IMR-90 (cell line): Measurements from ENCODE around the gene IL12RB2.

Experiments
- ELK1 ChIP-seq: fragments of 150-350 bp; IDR thresholded peaks from 2 replicates; pipeline ENCODE4 v1.6.1; 2016; ENCODE audit warnings: low read depth, mild to moderate bottlenecking, low read length, moderate library complexity, borderline replicate concordance
- MAFK ChIP-seq: IDR thresholded peaks from 2 replicates; pipeline ENCODE4 v1.6.1; 2012; ENCODE audit warnings: low read depth, low read length, improper control_type of control experiment
- NFE2L2 ChIP-seq: fragments of 150-350 bp; IDR thresholded peaks from 2 replicates; pipeline ENCODE4 v1.6.1; 2016; ENCODE audit warnings: low read depth, mild to moderate bottlenecking, low read length
- POLR2A ChIP-seq: IDR thresholded peaks from 2 replicates; pipeline ENCODE4 v1.6.1; 2012; ENCODE audit warnings: mild to moderate bottlenecking, low read depth, low read length
- RCOR1 ChIP-seq: IDR thresholded peaks from 2 replicates; pipeline ENCODE4 v1.6.1; 2012; ENCODE audit warnings: mild to moderate bottlenecking, low read length, improper control_type of control experiment; ENCODE audit not compliant: insufficient replicate concordance
- USF2 ChIP-seq: fragments of 150-350 bp; IDR thresholded peaks from 2 replicates; pipeline ENCODE4 v1.6.1; 2017; ENCODE audit warnings: mild to moderate bottlenecking, antibody characterized with exemption, low read length, low read depth
- TF ChIP-seq, protein P1 (sequence below): conservative IDR thresholded peaks from 2 replicates; pipeline ENCODE4 v1.5.1; 2012; ENCODE audit warnings: mild to moderate bottlenecking, low read depth, low read length, improper control_type of control experiment

DNA sequence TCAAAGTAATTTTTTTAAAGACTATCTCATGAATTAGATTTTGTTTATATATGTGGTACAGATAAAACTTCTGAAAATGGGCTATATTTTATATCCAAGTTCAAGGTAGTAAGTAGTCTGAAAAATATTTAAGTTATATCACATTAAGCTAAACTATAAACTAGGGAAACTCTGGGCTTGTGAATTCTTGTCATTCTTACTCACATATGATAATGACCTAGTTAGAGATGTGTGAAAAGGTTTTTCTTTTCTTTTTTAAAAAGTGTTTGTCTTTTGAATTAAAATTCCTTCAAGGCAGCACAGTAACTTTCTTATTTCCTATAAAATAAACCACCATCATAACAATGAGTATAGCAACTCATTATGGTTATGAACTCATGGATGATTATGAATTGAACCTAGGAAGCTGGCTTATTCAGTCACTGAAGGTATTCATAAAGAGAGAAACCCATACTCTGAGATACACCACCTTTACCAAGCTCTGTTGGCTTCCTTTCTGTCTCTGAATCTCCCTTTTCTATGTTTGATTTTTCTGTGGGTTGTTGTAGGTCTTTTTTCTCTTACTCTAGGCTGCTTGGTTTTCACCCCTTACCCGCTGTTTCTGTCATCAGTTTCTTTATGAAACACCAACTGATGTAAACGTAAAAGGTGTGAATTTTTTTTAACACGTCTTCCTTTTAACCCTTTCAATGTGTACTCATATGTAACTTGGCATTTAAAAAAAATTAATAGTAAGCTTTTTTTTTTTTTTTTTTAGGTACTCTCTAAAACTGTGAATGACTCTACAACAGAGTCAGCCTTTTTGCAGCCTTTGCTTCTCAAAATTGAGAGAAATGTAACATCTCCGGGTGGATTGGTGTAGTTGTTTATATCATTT, 25.2 kb downstream of the IL12RB2 start:
- no peak for TF ChIP-seq ELK1
- TF ChIP-seq, protein P1, sequence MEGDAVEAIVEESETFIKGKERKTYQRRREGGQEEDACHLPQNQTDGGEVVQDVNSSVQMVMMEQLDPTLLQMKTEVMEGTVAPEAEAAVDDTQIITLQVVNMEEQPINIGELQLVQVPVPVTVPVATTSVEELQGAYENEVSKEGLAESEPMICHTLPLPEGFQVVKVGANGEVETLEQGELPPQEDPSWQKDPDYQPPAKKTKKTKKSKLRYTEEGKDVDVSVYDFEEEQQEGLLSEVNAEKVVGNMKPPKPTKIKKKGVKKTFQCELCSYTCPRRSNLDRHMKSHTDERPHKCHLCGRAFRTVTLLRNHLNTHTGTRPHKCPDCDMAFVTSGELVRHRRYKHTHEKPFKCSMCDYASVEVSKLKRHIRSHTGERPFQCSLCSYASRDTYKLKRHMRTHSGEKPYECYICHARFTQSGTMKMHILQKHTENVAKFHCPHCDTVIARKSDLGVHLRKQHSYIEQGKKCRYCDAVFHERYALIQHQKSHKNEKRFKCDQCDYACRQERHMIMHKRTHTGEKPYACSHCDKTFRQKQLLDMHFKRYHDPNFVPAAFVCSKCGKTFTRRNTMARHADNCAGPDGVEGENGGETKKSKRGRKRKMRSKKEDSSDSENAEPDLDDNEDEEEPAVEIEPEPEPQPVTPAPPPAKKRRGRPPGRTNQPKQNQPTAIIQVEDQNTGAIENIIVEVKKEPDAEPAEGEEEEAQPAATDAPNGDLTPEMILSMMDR: no peak
- no peak for TF ChIP-seq RCOR1
- TF ChIP-seq POLR2A: no peak
- no peak for TF ChIP-seq NFE2L2
- no peak for TF ChIP-seq USF2
- TF ChIP-seq MAFK: no peak
